GM20000 (cell line): ENCODE results near the gene GID8.

Experiments used
- DNase-seq: peaks from one replicate; pipeline ENCODE4 v3.0.0; 2012; ENCODE audit warnings: low spot score
- CTCF ChIP-seq: IDR thresholded peaks from 2 replicates; pipeline ENCODE4 v1.5.1; 2012; ENCODE audit warnings: mild to moderate bottlenecking, control low read depth; ENCODE audit errors: extremely low read depth, missing control alignments

Gene GID8

GRCh38 chr20:62937268-62938104 is 461 bp upstream of the GID8 start:
- peak; percentile 98 for DNase-seq
- TF ChIP-seq CTCF, result no peak

- DNase-seq, result no peak
- TF ChIP-seq CTCF, result no peak
These were observed 2.9 kb downstream of the GID8 start for GRCh38 chr20:62940875-62941274.

DNA sequence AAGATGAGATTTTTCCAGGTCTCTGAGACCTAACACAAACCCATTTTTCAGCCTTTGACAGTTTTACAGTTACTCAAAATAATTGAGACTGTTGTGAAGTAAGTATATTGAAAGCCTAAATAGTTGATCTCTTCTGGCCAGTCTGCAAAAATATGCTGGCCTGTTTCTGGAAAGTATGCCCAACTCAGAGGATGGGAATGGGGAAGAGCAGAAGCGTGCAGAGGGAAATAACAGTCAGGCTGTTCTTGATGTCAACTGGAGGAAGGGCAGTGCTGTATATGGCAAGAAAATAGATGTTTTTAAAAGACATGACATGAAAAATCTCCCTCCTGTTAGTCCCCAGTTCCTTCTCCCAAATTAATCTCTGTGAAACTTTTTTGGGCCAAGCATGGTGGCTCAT is 3.8 kb downstream of the GID8 start:
- DNase-seq, result no peak
- no peak for TF ChIP-seq CTCF

DNA sequence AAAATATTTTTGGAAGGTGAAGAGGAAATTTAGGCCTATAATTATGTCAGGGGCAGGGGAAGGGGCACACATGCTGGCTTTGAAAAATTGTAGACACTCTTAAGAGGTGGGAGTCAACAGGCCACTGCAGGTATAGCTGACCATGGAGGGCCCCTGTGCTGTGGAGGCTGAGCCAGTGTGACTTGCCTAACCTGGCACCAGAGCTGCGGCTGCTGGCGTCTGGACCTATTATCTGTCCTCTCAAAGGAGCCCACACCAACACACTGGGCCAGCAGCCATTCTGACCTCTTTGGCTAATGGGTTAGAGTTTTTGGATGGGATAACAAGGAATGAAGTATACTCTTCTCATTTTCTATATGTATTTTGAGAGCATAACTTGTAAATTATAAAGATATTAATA is 4.5 kb downstream of the GID8 start:
- no peak for TF ChIP-seq CTCF
- no peak for DNase-seq

GRCh38 chr20:62943396-62943795 is 5.4 kb downstream of the GID8 start:
- no peak for TF ChIP-seq CTCF
- no peak for DNase-seq

DNA sequence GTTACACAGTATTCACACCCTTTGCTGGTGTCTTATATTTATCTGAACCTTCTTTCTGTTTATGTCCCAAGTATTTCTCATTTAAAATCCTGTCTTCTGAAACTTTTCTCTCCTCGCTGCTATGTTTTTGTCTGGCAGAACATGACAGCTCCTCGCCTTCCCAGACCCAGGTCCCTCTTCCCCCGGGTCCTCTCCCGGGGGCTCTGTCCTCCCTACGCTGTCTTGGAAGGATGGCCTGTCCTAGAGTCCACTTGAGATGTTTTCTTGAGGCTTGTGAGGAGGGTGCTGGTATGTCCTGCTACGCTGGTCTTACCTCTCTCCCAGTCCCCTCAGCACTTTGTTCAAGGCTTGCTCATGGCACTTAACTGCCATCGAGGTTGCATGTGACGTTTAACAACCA is 6.2 kb downstream of the GID8 start:
- TF ChIP-seq CTCF, result no peak
- DNase-seq, result no peak

GRCh38 chr20:62944746-62945145 is 6.8 kb downstream of the GID8 start:
- no peak for DNase-seq
- TF ChIP-seq CTCF, result no peak
